K562 (cell line): ENCODE data around the gene RAMACL. TPM values are rescaled to one million over a fixed set of nuclear protein-coding genes. Genes with fewer than 3 reads are reported as not detected.

Experiments
- BCL6 ChIP-seq: fragments of 250-450 bp; sonication (Bioruptor Pico); IDR thresholded peaks from 2 replicates; pipeline ENCODE4 v1.4.0; 2020
- BHLHE40 ChIP-seq: IDR thresholded peaks from 2 replicates; pipeline ENCODE4 v1.6.1; 2011; ENCODE audit warnings: low read length, improper control_type of control experiment
- CBFB ChIP-seq: sonication (generic); formaldehyde crosslinking; IDR thresholded peaks from 2 replicates; pipeline ENCODE4 v1.4.0; 2020; ENCODE audit warnings: mild to moderate bottlenecking, missing genetic modification reagents
- EGR1 ChIP-seq: fragments of 450-650 bp; conservative IDR thresholded peaks from 2 replicates; pipeline ENCODE4 v1.6.1; 2017; ENCODE audit warnings: mild to moderate bottlenecking
- EHMT2 ChIP-seq: fragments of 450-650 bp; IDR thresholded peaks from 2 replicates; pipeline ENCODE4 v1.6.1; 2018; ENCODE audit warnings: antibody characterized with exemption
- GATAD2A ChIP-seq: fragments of 450-650 bp; IDR thresholded peaks from 2 replicates; pipeline ENCODE4 v1.6.1; 2017
- GTF2F1 ChIP-seq: IDR thresholded peaks from 2 replicates; pipeline ENCODE4 v1.6.1; 2011; ENCODE audit warnings: low read depth, low read length, improper control_type of control experiment
- HLTF ChIP-seq: fragments of 450-650 bp; IDR thresholded peaks from 2 replicates; pipeline ENCODE4 v1.6.1; 2016
- KDM2B ChIP-seq: fragments of 250-450 bp; sonication (Bioruptor Pico); IDR thresholded peaks from 2 replicates; pipeline ENCODE4 v1.8.0; 2021; ENCODE audit warnings: mild to moderate bottlenecking, moderate library complexity
- MYC ChIP-seq, 2 experiments: fragments of 250-450 bp in 1 of 2; sonication (Bioruptor Pico) in 1 of 2; IDR thresholded peaks; 2 replicates each; pipeline versions ENCODE4 v1.5.1 to v1.6.1; 2012 to 2021; ENCODE audit warnings: low read depth in 2 of 2, borderline replicate concordance in 1 of 2, improper control_type of control experiment in 1 of 2, low read length in 1 of 2, mild to moderate bottlenecking in 1 of 2, moderate library complexity in 1 of 2
- RBBP5 ChIP-seq: fragments of 200-600 bp; sonication (generic); IDR thresholded peaks from 2 replicates; pipeline ENCODE4 v1.6.1; 2012; ENCODE audit warnings: borderline replicate concordance, mild to moderate bottlenecking, low read length, control low read depth, inconsistent platforms; ENCODE audit not compliant: insufficient read depth, poor library complexity, severe bottlenecking
- SAP30 ChIP-seq: fragments of 200-600 bp; sonication (generic); IDR thresholded peaks from 2 replicates; pipeline ENCODE4 v1.6.1; 2012; ENCODE audit warnings: borderline replicate concordance, low read depth, mild to moderate bottlenecking, moderate library complexity, low read length, control low read depth, inconsistent platforms; ENCODE audit not compliant: insufficient read depth, poor library complexity, severe bottlenecking
- TRIM24 ChIP-seq, 2 experiments: fragments of 450-650 bp; IDR thresholded peaks; 2 replicates each; pipeline ENCODE4 v1.6.1; 2016
- polyA plus RNA-seq, 8 experiments: library from polyadenylated mRNA; depleted of rRNA in 4 of 8; stranded (reverse) in 5 of 8; unstranded in 3 of 8; fragments of >200 nt; fragmentation: Nextera tagmentation in 2 of 8; fragmentation: Illumina TruSeq in 1 of 8; extraction: Ambion mirVana in 2 of 8; extraction: Trizol in 1 of 8; gene quantifications; 2 replicates each; pipeline versions ENCODE4 v1.2.1 to v1.2.3, GENCODE V29; 2011 to 2014; ENCODE audit warnings: inconsistent platforms in 1 of 8, missing spikeins in 1 of 8
- total RNA-seq, 7 experiments: library from RNA; depleted of rRNA in 6 of 7; stranded (reverse); fragments of >200 nt in 6 of 7; fragmentation: Illumina TruSeq in 2 of 7; extraction: Trizol in 2 of 7; gene quantifications; 2 replicates each; pipeline versions ENCODE4 v1.2.1 to v1.2.3, GENCODE V29; 2011 to 2021; ENCODE audit warnings: low replicate concordance in 1 of 7
- TF ChIP-seq, protein P1 (sequence below): sonication (generic); IDR thresholded peaks from 2 replicates; pipeline ENCODE4 v1.6.1; 2016
- TF ChIP-seq, protein P2 (sequence below), 2 experiments: fragments of 450-650 bp; conservative IDR thresholded peaks; 2 replicates each; pipeline ENCODE4 v1.6.1; 2017; ENCODE audit warnings: mild to moderate bottlenecking in 2 of 2, moderate library complexity in 2 of 2
- TF ChIP-seq, protein P3 (sequence below): fragments of 200-800 bp; sonication (Bioruptor generic); IDR thresholded peaks from 2 replicates; pipeline ENCODE4 v1.6.1; 2017; ENCODE audit warnings: missing genetic modification characterization, missing compliant biosample characterization
- TF ChIP-seq, protein P4 (sequence below), 2 experiments: IDR thresholded peaks in 1 of 2; conservative IDR thresholded peaks in 1 of 2; 2 replicates each; pipeline ENCODE4 v1.6.1; 2016; ENCODE audit warnings: low read depth in 2 of 2, mild to moderate bottlenecking in 1 of 2, missing compliant biosample characterization in 1 of 2, missing genetic modification characterization in 1 of 2, moderate library complexity in 1 of 2
- TF ChIP-seq, protein P5 (sequence below): conservative IDR thresholded peaks from 2 replicates; pipeline ENCODE4 v1.6.1; 2011; ENCODE audit warnings: low read depth, mild to moderate bottlenecking, low read length; ENCODE audit not compliant: control insufficient read depth

Gene RAMACL
- total and polyA plus RNA-seq, 9 of the 15 experiments (the other 6 are each of a cell fraction or from before 2014, with no cell fraction given) = 0.11 to 1.7 (median 0.41) TPM; not detected in 1

DNA sequence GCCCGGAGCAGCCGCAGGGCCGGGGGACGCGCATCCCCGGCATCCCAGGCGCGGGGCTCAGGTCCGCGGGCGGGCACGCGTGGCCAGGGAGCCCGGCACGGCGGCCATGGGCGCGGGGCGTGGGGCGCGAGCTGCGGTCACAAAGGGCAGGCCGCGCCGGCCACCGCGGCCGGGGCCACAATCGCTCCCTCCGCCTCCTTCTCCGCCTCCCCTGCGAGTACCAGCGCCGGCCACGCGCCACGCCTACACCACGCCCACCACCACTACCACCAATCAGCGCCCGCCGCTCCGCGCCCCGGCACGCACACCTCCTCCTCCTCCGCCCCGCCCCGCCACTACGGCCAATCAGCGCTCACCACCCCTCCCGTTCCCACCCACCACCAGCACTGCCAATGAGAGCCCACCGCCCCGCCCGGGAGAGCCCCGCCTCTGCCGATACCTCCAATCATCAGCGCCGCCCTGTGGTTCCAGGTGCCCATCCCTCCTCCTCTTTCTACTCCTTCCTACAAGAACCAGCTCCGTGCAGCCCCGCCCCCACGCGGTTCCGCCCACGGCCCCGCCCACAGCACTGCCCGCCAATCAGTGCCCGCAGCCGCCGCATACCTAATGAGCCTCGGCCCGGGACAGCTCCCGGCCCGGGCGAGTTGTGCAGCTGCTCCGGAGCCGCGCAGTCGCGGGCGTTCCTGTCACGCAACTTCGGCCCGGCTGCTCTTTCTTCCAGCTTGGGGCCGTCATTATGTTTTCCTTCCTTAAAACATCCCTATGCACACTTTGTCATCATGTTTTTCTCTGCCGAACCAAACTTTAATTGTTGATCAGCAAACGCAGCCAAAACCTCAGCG, 40.8 kb upstream of the RAMACL start, which contains the start of gene RPS6KA2 (continued):
- no peak for TF ChIP-seq TRIM24 (IDR thresholded peaks at IDR 0.05)
- no peak for TF ChIP-seq EHMT2
- TF ChIP-seq HLTF = no peak
- 0 out of 2 replicates have a peak, but pooled peaks have one; percentile 11 for TF ChIP-seq BHLHE40
- TF ChIP-seq, protein P1, sequence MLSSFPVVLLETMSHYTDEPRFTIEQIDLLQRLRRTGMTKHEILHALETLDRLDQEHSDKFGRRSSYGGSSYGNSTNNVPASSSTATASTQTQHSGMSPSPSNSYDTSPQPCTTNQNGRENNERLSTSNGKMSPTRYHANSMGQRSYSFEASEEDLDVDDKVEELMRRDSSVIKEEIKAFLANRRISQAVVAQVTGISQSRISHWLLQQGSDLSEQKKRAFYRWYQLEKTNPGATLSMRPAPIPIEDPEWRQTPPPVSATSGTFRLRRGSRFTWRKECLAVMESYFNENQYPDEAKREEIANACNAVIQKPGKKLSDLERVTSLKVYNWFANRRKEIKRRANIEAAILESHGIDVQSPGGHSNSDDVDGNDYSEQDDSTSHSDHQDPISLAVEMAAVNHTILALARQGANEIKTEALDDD = no peak
- 0 out of 2 replicates have a peak, but pooled peaks have one; percentile 15 for TF ChIP-seq MYC (IDR thresholded peaks at IDR 0.05; ENCODE audit: low read depth, low read length)
- TF ChIP-seq MYC (CRISPR knock-in tag; IDR thresholded peaks at IDR 0.05; ENCODE audit: borderline replicate concordance, low read depth) = no peak
- TF ChIP-seq KDM2B (CRISPR knock-in tag) = peak; percentile 63
- TF ChIP-seq, protein P2, sequence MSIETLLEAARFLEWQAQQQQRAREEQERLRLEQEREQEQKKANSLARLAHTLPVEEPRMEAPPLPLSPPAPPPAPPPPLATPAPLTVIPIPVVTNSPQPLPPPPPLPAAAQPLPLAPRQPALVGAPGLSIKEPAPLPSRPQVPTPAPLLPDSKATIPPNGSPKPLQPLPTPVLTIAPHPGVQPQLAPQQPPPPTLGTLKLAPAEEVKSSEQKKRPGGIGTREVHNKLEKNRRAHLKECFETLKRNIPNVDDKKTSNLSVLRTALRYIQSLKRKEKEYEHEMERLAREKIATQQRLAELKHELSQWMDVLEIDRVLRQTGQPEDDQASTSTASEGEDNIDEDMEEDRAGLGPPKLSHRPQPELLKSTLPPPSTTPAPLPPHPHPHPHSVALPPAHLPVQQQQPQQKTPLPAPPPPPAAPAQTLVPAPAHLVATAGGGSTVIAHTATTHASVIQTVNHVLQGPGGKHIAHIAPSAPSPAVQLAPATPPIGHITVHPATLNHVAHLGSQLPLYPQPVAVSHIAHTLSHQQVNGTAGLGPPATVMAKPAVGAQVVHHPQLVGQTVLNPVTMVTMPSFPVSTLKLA (conservative IDR thresholded peaks at IDR 0.05) = peak in 1 of 2 experiments; percentile 56; a peak in 2 of 4 replicates
- TF ChIP-seq GTF2F1 = no peak
- no peak for TF ChIP-seq RBBP5
- TF ChIP-seq, protein P3, sequence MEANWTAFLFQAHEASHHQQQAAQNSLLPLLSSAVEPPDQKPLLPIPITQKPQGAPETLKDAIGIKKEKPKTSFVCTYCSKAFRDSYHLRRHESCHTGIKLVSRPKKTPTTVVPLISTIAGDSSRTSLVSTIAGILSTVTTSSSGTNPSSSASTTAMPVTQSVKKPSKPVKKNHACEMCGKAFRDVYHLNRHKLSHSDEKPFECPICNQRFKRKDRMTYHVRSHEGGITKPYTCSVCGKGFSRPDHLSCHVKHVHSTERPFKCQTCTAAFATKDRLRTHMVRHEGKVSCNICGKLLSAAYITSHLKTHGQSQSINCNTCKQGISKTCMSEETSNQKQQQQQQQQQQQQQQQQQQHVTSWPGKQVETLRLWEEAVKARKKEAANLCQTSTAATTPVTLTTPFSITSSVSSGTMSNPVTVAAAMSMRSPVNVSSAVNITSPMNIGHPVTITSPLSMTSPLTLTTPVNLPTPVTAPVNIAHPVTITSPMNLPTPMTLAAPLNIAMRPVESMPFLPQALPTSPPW (CRISPR knock-in tag) = peak; percentile 97
- TF ChIP-seq GATAD2A = no peak
- no peak for TF ChIP-seq SAP30
- TF ChIP-seq, protein P4, sequence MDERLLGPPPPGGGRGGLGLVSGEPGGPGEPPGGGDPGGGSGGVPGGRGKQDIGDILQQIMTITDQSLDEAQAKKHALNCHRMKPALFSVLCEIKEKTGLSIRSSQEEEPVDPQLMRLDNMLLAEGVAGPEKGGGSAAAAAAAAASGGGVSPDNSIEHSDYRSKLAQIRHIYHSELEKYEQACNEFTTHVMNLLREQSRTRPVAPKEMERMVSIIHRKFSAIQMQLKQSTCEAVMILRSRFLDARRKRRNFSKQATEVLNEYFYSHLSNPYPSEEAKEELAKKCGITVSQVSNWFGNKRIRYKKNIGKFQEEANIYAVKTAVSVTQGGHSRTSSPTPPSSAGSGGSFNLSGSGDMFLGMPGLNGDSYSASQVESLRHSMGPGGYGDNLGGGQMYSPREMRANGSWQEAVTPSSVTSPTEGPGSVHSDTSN (CRISPR knock-in tag; IDR thresholded peaks at IDR 0.05; ENCODE audit: low read depth) = peak; percentile 40
- TF ChIP-seq, protein P4 (tag; conservative IDR thresholded peaks at IDR 0.05; ENCODE audit: low read depth) = no peak
- TF ChIP-seq, protein P5, sequence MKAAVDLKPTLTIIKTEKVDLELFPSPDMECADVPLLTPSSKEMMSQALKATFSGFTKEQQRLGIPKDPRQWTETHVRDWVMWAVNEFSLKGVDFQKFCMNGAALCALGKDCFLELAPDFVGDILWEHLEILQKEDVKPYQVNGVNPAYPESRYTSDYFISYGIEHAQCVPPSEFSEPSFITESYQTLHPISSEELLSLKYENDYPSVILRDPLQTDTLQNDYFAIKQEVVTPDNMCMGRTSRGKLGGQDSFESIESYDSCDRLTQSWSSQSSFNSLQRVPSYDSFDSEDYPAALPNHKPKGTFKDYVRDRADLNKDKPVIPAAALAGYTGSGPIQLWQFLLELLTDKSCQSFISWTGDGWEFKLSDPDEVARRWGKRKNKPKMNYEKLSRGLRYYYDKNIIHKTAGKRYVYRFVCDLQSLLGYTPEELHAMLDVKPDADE = no peak
- TF ChIP-seq EGR1 = peak; percentile 70
- no peak for TF ChIP-seq BCL6 (CRISPR knock-in tag)
- TF ChIP-seq CBFB (CRISPR knock-in tag) = no peak
